HG02852 (cell line): ENCODE data around the gene BMP8B.
"Not testable (repeated sequence)": the region's sequence is repeated elsewhere in the genome, so short reads cannot be mapped to it uniquely, and the experiment has no call there.

Experiments
- ATAC-seq: cut with Tn5 transposase; IDR thresholded peaks from one replicate; pipeline ENCODE4 v1.9.1; 2021; ENCODE audit warnings: mild to moderate bottlenecking, moderate library complexity; ENCODE audit not compliant: unreplicated experiment

Gene BMP8B

GRCh38 chr1:39779137-39779536, 9.5 kb downstream of the BMP8B start:
- ATAC-seq, result no peak

GRCh38 chr1:39778463-39779099, 10.1 kb downstream of the BMP8B start:
- ATAC-seq, result not testable (repeated sequence)

GRCh38 chr1:39777896-39778295, 10.8 kb downstream of the BMP8B start:
- ATAC-seq, result not testable (repeated sequence)

GRCh38 chr1:39777306-39777705, 11.4 kb downstream of the BMP8B start:
- ATAC-seq, result no peak

GRCh38 chr1:39776886-39777285, 11.8 kb downstream of the BMP8B start:
- ATAC-seq, result no peak

GRCh38 chr1:39776400-39776713, 12.3 kb downstream of the BMP8B start:
- ATAC-seq, result peak; percentile 61

- peak; percentile 70 for ATAC-seq
Observed at GRCh38 chr1:39775676-39776399, 12.8 kb downstream of the BMP8B start.

- ATAC-seq, result not testable (repeated sequence)
Observed at GRCh38 chr1:39775141-39775540, 13.5 kb downstream of the BMP8B start.

- ATAC-seq, result not testable (repeated sequence)
Observed at GRCh38 chr1:39773369-39773979, 15.2 kb downstream of the BMP8B start.

- not testable (repeated sequence) for ATAC-seq
Observed at GRCh38 chr1:39771022-39771532, 17.6 kb downstream of the BMP8B start, which contains the start of gene OXCT2. OXCT2 (minus strand) TSS chr1:39771348; CDS start chr1:39771255, 93 bp downstream.

- not testable (repeated sequence) for ATAC-seq
Observed at GRCh38 chr1:39770100-39771021, 18.3 kb downstream of the BMP8B start.

- ATAC-seq, result not testable (repeated sequence)
Observed at GRCh38 chr1:39769502-39769901, 19.2 kb downstream of the BMP8B start.

- ATAC-seq, result not testable (repeated sequence)
Observed at GRCh38 chr1:39766466-39766865, 22.2 kb downstream of the BMP8B start.

- ATAC-seq, result not testable (repeated sequence)
Observed at GRCh38 chr1:39764512-39764911, 24.2 kb downstream of the BMP8B start.

GRCh38 chr1:39763619-39764374, 24.9 kb downstream of the BMP8B start:
- ATAC-seq, result not testable (repeated sequence)

- ATAC-seq, result no peak
Observed at GRCh38 chr1:39762550-39763540, 25.8 kb downstream of the BMP8B start.

- no peak for ATAC-seq
Observed at GRCh38 chr1:39761557-39762260, 27.0 kb downstream of the BMP8B start.

GRCh38 chr1:39761016-39761415, 27.6 kb downstream of the BMP8B start:
- no peak for ATAC-seq
